K562 (cell line): ENCODE data around the gene SHBG. TPM values are rescaled to one million over a fixed set of nuclear protein-coding genes. Genes with fewer than 3 reads are reported as not detected.

Experiments
- DPF2 ChIP-seq: fragments of 450-650 bp; IDR thresholded peaks from 2 replicates; pipeline ENCODE4 v1.6.1; 2016
- FOXP4 ChIP-seq: sonication (generic); formaldehyde crosslinking; IDR thresholded peaks from 2 replicates; pipeline ENCODE4 v1.8.0; 2022; ENCODE audit warnings: mild to moderate bottlenecking, missing genetic modification reagents, borderline replicate concordance
- FUS ChIP-seq: fragments of 200-400 bp; formaldehyde crosslinking; optimal IDR thresholded peaks from 2 replicates; pipeline ENCODE3; 2017; ENCODE audit warnings: low read depth, low read length
- GMEB1 ChIP-seq: fragments of 250-450 bp; sonication (Bioruptor Pico); IDR thresholded peaks from 2 replicates; pipeline ENCODE4 v1.4.0; 2020; ENCODE audit warnings: mild to moderate bottlenecking
- GTF2B ChIP-seq: IDR thresholded peaks from 2 replicates; pipeline ENCODE4 v1.6.1; 2011; ENCODE audit not compliant: insufficient read length; ENCODE audit errors: extremely low read depth
- NCOA4 ChIP-seq: fragments of 450-650 bp; IDR thresholded peaks from 2 replicates; pipeline ENCODE4 v1.6.1; 2018; ENCODE audit warnings: mild to moderate bottlenecking; ENCODE audit not compliant: partially characterized antibody
- NCOA6 ChIP-seq: fragments of 450-650 bp; IDR thresholded peaks from 2 replicates; pipeline ENCODE4 v1.6.1; 2017; ENCODE audit warnings: mild to moderate bottlenecking
- POLR3G ChIP-seq: IDR thresholded peaks from 2 replicates; pipeline ENCODE4 v1.6.1; 2011; ENCODE audit not compliant: insufficient read length, insufficient replicate concordance; ENCODE audit errors: extremely low read depth
- RFX5 ChIP-seq: IDR thresholded peaks from 2 replicates; pipeline ENCODE4 v1.6.1; 2011; ENCODE audit warnings: low read depth, mild to moderate bottlenecking, improper control_type of control experiment, low read length
- TCF3 ChIP-seq: sonication (generic); formaldehyde crosslinking; IDR thresholded peaks from 2 replicates; pipeline ENCODE4 v1.4.0; 2020; ENCODE audit warnings: mild to moderate bottlenecking, missing genetic modification reagents
- ZBED1 ChIP-seq: IDR thresholded peaks from 2 replicates; pipeline ENCODE4 v1.6.1; 2014
- ZBTB33 ChIP-seq: sonication (generic); formaldehyde crosslinking; IDR thresholded peaks from 2 replicates; pipeline ENCODE4 v1.8.1; 2023; ENCODE audit warnings: mild to moderate bottlenecking, missing genetic modification reagents
- ZBTB8A ChIP-seq: fragments of 450-650 bp; IDR thresholded peaks from 2 replicates; pipeline ENCODE4 v1.6.1; 2018; ENCODE audit warnings: mild to moderate bottlenecking, moderate library complexity; ENCODE audit not compliant: partially characterized antibody
- ZNF253 ChIP-seq: fragments of 250-450 bp; sonication (Bioruptor Pico); conservative IDR thresholded peaks from 2 replicates; pipeline ENCODE4 v1.6.1; 2021; ENCODE audit warnings: mild to moderate bottlenecking
- ZNF280A ChIP-seq: fragments of 450-650 bp; IDR thresholded peaks from 2 replicates; pipeline ENCODE4 v1.6.1; 2018; ENCODE audit warnings: mild to moderate bottlenecking, low read depth; ENCODE audit not compliant: partially characterized antibody
- ZNF3 ChIP-seq: fragments of 250-450 bp; sonication (Bioruptor Pico); IDR thresholded peaks from 2 replicates; pipeline ENCODE4 v1.5.0; 2021; ENCODE audit warnings: mild to moderate bottlenecking, moderate library complexity
- ZNF324 ChIP-seq: fragments of 250-450 bp; sonication (Bioruptor Pico); IDR thresholded peaks from 2 replicates; pipeline ENCODE4 v1.4.0; 2020; ENCODE audit warnings: mild to moderate bottlenecking
- ZNF436 ChIP-seq: fragments of 250-450, 450-650 bp; sonication (Bioruptor Pico); formaldehyde crosslinking; IDR thresholded peaks from 2 replicates; pipeline ENCODE4 v1.7.0; 2020; ENCODE audit warnings: mild to moderate bottlenecking
- ZNF668 ChIP-seq: fragments of 250-450 bp; sonication (Bioruptor Pico); IDR thresholded peaks from 2 replicates; pipeline ENCODE4 v1.8.0; 2022; ENCODE audit warnings: mild to moderate bottlenecking, inconsistent platforms
- polyA plus RNA-seq, 8 experiments: library from polyadenylated mRNA; depleted of rRNA in 4 of 8; stranded (reverse) in 5 of 8; unstranded in 3 of 8; fragments of >200 nt; fragmentation: Nextera tagmentation in 2 of 8; fragmentation: Illumina TruSeq in 1 of 8; extraction: Ambion mirVana in 2 of 8; extraction: Trizol in 1 of 8; gene quantifications; 2 replicates each; pipeline versions ENCODE4 v1.2.1 to v1.2.3, GENCODE V29; 2011 to 2014; ENCODE audit warnings: inconsistent platforms in 1 of 8, missing spikeins in 1 of 8
- total RNA-seq, 7 experiments: library from RNA; depleted of rRNA in 6 of 7; stranded (reverse); fragments of >200 nt in 6 of 7; fragmentation: Illumina TruSeq in 2 of 7; extraction: Trizol in 2 of 7; gene quantifications; 2 replicates each; pipeline versions ENCODE4 v1.2.1 to v1.2.3, GENCODE V29; 2011 to 2021; ENCODE audit warnings: low replicate concordance in 1 of 7

The SHBG gene
- total and polyA plus RNA-seq, 9 of the 15 experiments (the other 6 are each of a cell fraction or from before 2014, with no cell fraction given): not detected

GRCh38 chr17:7583253-7584109 is 46.5 kb upstream of the SHBG start, which contains the start of gene MPDU1 (continued):
- TF ChIP-seq ZNF280A (no peak), GMEB1 (CRISPR knock-in tag) (peak; percentile 28; the same call in 1 of the 2 replicates), NCOA4 (no peak), ZNF668 (no peak), GTF2B (peak; percentile 82), ZNF253 (CRISPR knock-in tag) (no peak), POLR3G (no peak), FOXP4 (CRISPR knock-in tag) (peak; percentile 37; the same call in 1 of the 2 replicates), NCOA6 (no peak), FUS (no peak), ZNF324 (CRISPR knock-in tag) (no peak), RFX5 (no peak), ZBTB33 (CRISPR knock-in tag) (no peak), ZNF3 (CRISPR knock-in tag) (no peak), ZBED1 (no peak), DPF2 (no peak), ZBTB8A (no peak), TCF3 (no peak), ZNF436 (CRISPR knock-in tag) (no peak)
